HepG2 (cell line): Measurements from ENCODE around the gene SYNE1. TPM values are rescaled to one million over a fixed set of nuclear protein-coding genes. Genes with fewer than 3 reads are reported as not detected.

Source experiments
- ATAC-seq: fragments of 200-7000 bp; cut with Tn5 transposase; 3 replicates; pipeline ENCODE4 v1.9.1; 2020; ENCODE audit warnings: mild to moderate bottlenecking, moderate library complexity
- BruUV-seq: library from RNA; stranded (reverse); fragments of 400-500 nt; replicated peaks from 2 replicates; lab custom pipeline; 2021; lab: Mats Ljungman, UMichigan
- CTCF ChIA-PET: fragments of 300-600 bp; formaldehyde crosslinking; extraction: SDS; loops from one replicate; lab custom pipeline; 2021; ENCODE audit warnings: low total read pairs, inconsistent platforms, low intra/inter-chr PET ratio; lab: Yijun Ruan, JAX
- POLR2A ChIA-PET: fragments of 350-600 bp; sonication (Branson Sonifier 250); formaldehyde crosslinking; loops from one replicate; lab custom pipeline; 2020; ENCODE audit warnings: antibody characterized with exemption, inconsistent platforms; lab: Yijun Ruan, JAX
- DNase-seq: peaks from one replicate; pipeline ENCODE4 v3.0.0-alpha.2; 2015; ENCODE audit warnings: low spot score
- FAIRE-seq: peaks from 3 replicates; lab custom pipeline; 2011; peaks lifted over from hg19 to GRCh38; lab: Jason Lieb, UNC
- H2AFZ ChIP-seq: one replicate; pipeline ENCODE4 v1.6.1; 2011; ENCODE audit warnings: low read length, inconsistent platforms
- H3K27ac ChIP-seq: fragments of 300-600 bp; 3 replicates; pipeline ENCODE4 v1.8.0; 2011; ENCODE audit warnings: mixed run types, mild to moderate bottlenecking, mixed read lengths, low read length, inconsistent platforms; ENCODE audit not compliant: insufficient read depth; ENCODE audit errors: extremely low read length
- H3K27me3 ChIP-seq, 2 experiments: fragments of 200-600 bp in 1 of 2; 2 replicates in 1 of 2; 3 replicates in 1 of 2; pipeline versions ENCODE4 v1.6.0 to v1.8.0; 2011; ENCODE audit warnings: low read length in 2 of 2, mild to moderate bottlenecking in 2 of 2, moderate library complexity in 2 of 2, inconsistent platforms in 1 of 2; ENCODE audit not compliant: insufficient read depth in 2 of 2, control insufficient read depth in 1 of 2
- H3K36me3 ChIP-seq, 2 experiments: fragments of 200-600 bp in 1 of 2; replicated peaks in 1 of 2; 2 replicates in 1 of 2; 3 replicates in 1 of 2; pipeline versions ENCODE4 v1.5.1 to v1.8.0; 2011; ENCODE audit warnings: low read length in 2 of 2, inconsistent platforms in 1 of 2; ENCODE audit not compliant: insufficient read depth in 2 of 2, control insufficient read depth in 1 of 2
- H3K4me1 ChIP-seq: 2 replicates; pipeline ENCODE4 v1.5.1; 2012; ENCODE audit warnings: low read length, inconsistent platforms; ENCODE audit not compliant: insufficient read depth
- H3K4me2 ChIP-seq: 2 replicates; pipeline ENCODE4 v1.6.0; 2011; ENCODE audit warnings: low read depth, low read length, inconsistent platforms
- H3K4me3 ChIP-seq, 3 experiments: fragments of 200-600 bp in 1 of 3; sonication (generic), shearing (Covaris generic) in 1 of 3; replicated peaks in 1 of 3; 2 replicates each; pipeline ENCODE4 v1.5.1; 2011 to 2016; ENCODE audit warnings: low read length in 3 of 3, inconsistent platforms in 2 of 3, low read depth in 2 of 3, mild to moderate bottlenecking in 2 of 3, control low read depth in 1 of 3, mixed read lengths in 1 of 3; ENCODE audit not compliant: insufficient read depth in 1 of 3
- H3K79me2 ChIP-seq: one replicate; pipeline ENCODE4 v1.6.1; 2011; ENCODE audit warnings: low read length, inconsistent platforms; ENCODE audit not compliant: insufficient read depth
- H3K9ac ChIP-seq: 2 replicates; pipeline ENCODE4 v1.6.0; 2011; ENCODE audit warnings: mild to moderate bottlenecking, low read depth, low read length, inconsistent platforms; ENCODE audit not compliant: insufficient read depth
- H3K9me3 ChIP-seq: 2 replicates; pipeline ENCODE4 v1.5.1; 2012; ENCODE audit warnings: mild to moderate bottlenecking, low read length
- H4K20me1 ChIP-seq: 2 replicates; pipeline ENCODE4 v1.6.0; 2011; ENCODE audit warnings: inconsistent platforms, mild to moderate bottlenecking, low read length, moderate library complexity; ENCODE audit not compliant: insufficient read depth
- AFF4 ChIP-seq: sonication (generic); formaldehyde crosslinking; IDR thresholded peaks from 2 replicates; pipeline ENCODE4 v1.4.0; 2020; ENCODE audit warnings: missing genetic modification reagents
- ASH2L ChIP-seq: fragments of 300-600, 200-600 bp; sonication (generic); IDR thresholded peaks from 2 replicates; pipeline ENCODE4 v1.7.0; 2017; ENCODE audit warnings: low read depth, mild to moderate bottlenecking, moderate library complexity, mixed read lengths, low read length; ENCODE audit not compliant: insufficient read length
- DR1 ChIP-seq: sonication (generic); formaldehyde crosslinking; IDR thresholded peaks from 2 replicates; pipeline ENCODE4 v1.8.0; 2021; ENCODE audit warnings: mild to moderate bottlenecking, missing genetic modification reagents, inconsistent platforms
- ETV6 ChIP-seq: sonication (generic); formaldehyde crosslinking; conservative IDR thresholded peaks from 2 replicates; pipeline ENCODE4 v1.4.0; 2020; ENCODE audit warnings: missing genetic modification reagents
- FOXA3 ChIP-seq: IDR thresholded peaks from 2 replicates; pipeline ENCODE4 v1.6.1; 2016; ENCODE audit warnings: missing genetic modification reagents, missing compliant biosample characterization
- HNF4A ChIP-seq: sonication (generic); formaldehyde crosslinking; IDR thresholded peaks from 2 replicates; pipeline ENCODE4 v1.4.0; 2020; ENCODE audit warnings: missing genetic modification reagents
- IKZF1 ChIP-seq: fragments of 450-650 bp; IDR thresholded peaks from 2 replicates; pipeline ENCODE4 v1.7.1; 2016
- KMT2B ChIP-seq: IDR thresholded peaks from 2 replicates; pipeline ENCODE4 v1.6.1; 2016; ENCODE audit warnings: missing genetic modification reagents, missing compliant biosample characterization
- PCBP2 ChIP-seq: fragments of 200-400 bp; formaldehyde crosslinking; optimal IDR thresholded peaks from 2 replicates; pipeline ENCODE3; 2018; ENCODE audit warnings: low read length, low read depth; ENCODE audit not compliant: poor library complexity, severe bottlenecking
- PHF5A ChIP-seq: IDR thresholded peaks from one replicate; pipeline ENCODE4 v1.6.1; 2018; ENCODE audit warnings: low read depth, missing genetic modification reagents; ENCODE audit not compliant: unreplicated experiment
- POGZ ChIP-seq: sonication (generic); formaldehyde crosslinking; IDR thresholded peaks from 2 replicates; pipeline ENCODE4 v1.4.0; 2020; ENCODE audit warnings: mild to moderate bottlenecking, missing genetic modification reagents
- RARA ChIP-seq: IDR thresholded peaks from 2 replicates; pipeline ENCODE4 v1.6.1; 2016; ENCODE audit warnings: missing genetic modification reagents, missing compliant biosample characterization
- RORA ChIP-seq: sonication (generic); formaldehyde crosslinking; IDR thresholded peaks from 2 replicates; pipeline ENCODE4 v1.5.0; 2020; ENCODE audit warnings: mild to moderate bottlenecking, missing genetic modification reagents, moderate library complexity
- RXRB ChIP-seq: IDR thresholded peaks from 2 replicates; pipeline ENCODE4 v1.6.1; 2016; ENCODE audit warnings: borderline replicate concordance, missing genetic modification reagents, missing compliant biosample characterization
- ZFAT ChIP-seq: sonication (generic); formaldehyde crosslinking; conservative IDR thresholded peaks from 2 replicates; pipeline ENCODE4 v1.8.1; 2023; ENCODE audit warnings: missing genetic modification reagents, inconsistent platforms
- ZFP62 ChIP-seq: sonication (generic); formaldehyde crosslinking; IDR thresholded peaks from 2 replicates; pipeline ENCODE4 v1.4.0; 2020; ENCODE audit warnings: missing genetic modification reagents
- ZNF124 ChIP-seq: sonication (generic); formaldehyde crosslinking; IDR thresholded peaks from 2 replicates; pipeline ENCODE4 v1.4.0; 2020; ENCODE audit warnings: missing genetic modification reagents
- ZNF232 ChIP-seq: sonication (generic); formaldehyde crosslinking; IDR thresholded peaks from 2 replicates; pipeline ENCODE4 v1.4.0; 2020; ENCODE audit warnings: missing genetic modification reagents, borderline replicate concordance
- ZNF317 ChIP-seq: sonication (generic); formaldehyde crosslinking; IDR thresholded peaks from 2 replicates; pipeline ENCODE4 v1.5.0; 2020; ENCODE audit warnings: mild to moderate bottlenecking, missing genetic modification reagents
- ZNF788 ChIP-seq: sonication (generic); formaldehyde crosslinking; IDR thresholded peaks from 2 replicates; pipeline ENCODE4 v1.5.0; 2020; ENCODE audit warnings: mild to moderate bottlenecking, missing genetic modification reagents, borderline replicate concordance
- WGBS: methylation state at CpG from one replicate; pipeline ENCODE4 v1.1.6; 2017; ENCODE audit warnings: low lambda C conversion rate; 5-methylcytosine and 5-hydroxymethylcytosine counted together
- in situ Hi-C: cut with HindIII; loops from 2 replicates; pipeline ENCODE4 v1.10.0; 2017; ENCODE audit warnings: low pct_unique_long_range_greater_than_20kb; ENCODE audit not compliant: extremely low pct_ligation_motif_present
- intact Hi-C: fragments of 100-400 bp; cut with micrococcal nuclease; formaldehyde crosslinking; loops from one replicate; pipeline ENCODE4 v1.10.0; 2022; ENCODE audit not compliant: unreplicated experiment
- polyA plus RNA-seq, 8 experiments: library from polyadenylated mRNA; depleted of rRNA in 3 of 8; stranded (reverse) in 7 of 8; unstranded in 1 of 8; fragments of >200 nt; fragmentation: Illumina TruSeq in 4 of 8; extraction: Trizol in 4 of 8; gene quantifications; 2 replicates each; pipeline versions ENCODE4 v1.2.1 to v1.2.3, GENCODE V29; 2011 to 2016; ENCODE audit warnings: low read depth in 4 of 8, missing spikeins in 1 of 8, mixed read lengths in 1 of 8; ENCODE audit not compliant: insufficient read depth in 1 of 8
- total RNA-seq, 5 experiments: library from RNA; depleted of rRNA; stranded (reverse); fragments of >200 nt; fragmentation: Illumina TruSeq; extraction: Trizol; gene quantifications; 2 replicates each; pipeline ENCODE4 v1.2.3, GENCODE V29; 2016; ENCODE audit warnings: low read depth in 1 of 5

The SYNE1 gene
- total and polyA plus RNA-seq, 2 of the 13 experiments (the other 11 are each of a cell fraction or from before 2014, with no cell fraction given), result 5.5 to 15.9 TPM

DNA sequence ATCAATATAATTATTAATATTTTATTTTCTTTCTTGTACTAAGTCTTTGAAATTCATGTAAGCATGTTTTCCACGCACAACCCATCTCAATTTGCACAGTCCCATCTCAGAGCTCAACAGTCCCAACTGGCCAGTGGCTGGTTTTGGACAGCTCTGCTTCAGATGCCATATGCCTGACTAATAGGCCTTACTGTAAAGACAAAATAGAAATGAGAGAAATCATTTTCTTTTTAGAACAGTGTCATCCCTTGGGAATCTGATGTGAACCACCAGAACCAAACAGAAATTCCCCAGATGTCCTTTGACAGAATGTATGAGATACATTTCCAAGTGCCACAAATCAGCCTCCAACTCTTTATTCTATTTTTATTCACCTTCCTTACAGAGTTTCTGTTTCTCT, 490.8 kb downstream of the SYNE1 start:
- H3K9ac ChIP-seq, result no peak overlapping the region
- FAIRE-seq (no peak), ATAC-seq (no peak), DNase-seq (no peak)
- BruUV-seq, result no TSS peak
- CTCF ChIA-PET, result no interaction called here
- H3K36me3 ChIP-seq, result no peaks in the 10 kb centered on the region; a peak in 1 of 5 replicates
- intact Hi-C loops (no loop called here), in situ Hi-C loops (no loop called here)
- H3K27me3 ChIP-seq, result no peaks in the 10 kb centered on the region
- TF ChIP-seq ZNF317 (no peak), POGZ (CRISPR knock-in tag) (no peak), FOXA3 (CRISPR knock-in tag) (no peak), IKZF1 (no peak), ASH2L (no peak), PCBP2 (no peak), DR1 (CRISPR knock-in tag) (no peak), RORA (CRISPR knock-in tag) (no peak), ZNF232 (CRISPR knock-in tag) (no peak)
- no peaks in the 10 kb centered on the region for H3K9me3 ChIP-seq
- no peak overlapping the region for H3K4me2 ChIP-seq
- no peaks in the 10 kb centered on the region for H4K20me1 ChIP-seq
- 100% methylated on average over 1 of the region's 1 CpG for WGBS
- no peak overlapping the region for H3K27ac ChIP-seq
- no peak overlapping the region for H2AFZ ChIP-seq
- no peak overlapping the region for H3K4me3 ChIP-seq
- H3K4me1 ChIP-seq, result peaks cover 19% of the 10 kb centered on the region
- no peaks in the 10 kb centered on the region for H3K79me2 ChIP-seq
- POLR2A ChIA-PET, result no interaction called here

DNA sequence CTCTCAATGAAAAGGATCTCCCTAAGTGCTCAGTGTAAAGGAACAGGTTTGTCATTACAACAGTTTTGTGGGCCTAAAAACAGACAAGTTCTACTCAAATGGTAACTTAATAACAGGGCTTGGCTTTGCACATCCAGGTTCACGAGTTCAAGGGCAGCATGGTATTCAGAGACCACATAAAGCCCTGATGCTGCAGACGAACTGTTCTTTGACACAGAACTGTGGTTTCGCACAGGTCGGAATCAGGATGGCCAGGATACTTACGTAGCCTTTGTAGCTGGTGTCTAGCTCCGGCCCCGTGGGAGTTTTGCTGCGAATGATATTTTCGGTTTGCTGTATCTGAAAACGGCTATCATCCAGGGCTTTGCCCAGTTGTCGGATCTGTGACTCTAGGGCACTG, 493.8 kb downstream of the SYNE1 start:
- ATAC-seq, result peak; percentile 62
- H3K4me2 ChIP-seq, result no peak overlapping the region
- no peaks in the 10 kb centered on the region for H3K36me3 ChIP-seq
- ChIA-PET CTCF (no interaction called here), POLR2A (interaction anchor here (0.6 kb wide), 1 partner anchor 237 kb away, joined by 3 read pairs; no protein-coding TSS in a partner anchor)
- no peak overlapping the region for H3K27ac ChIP-seq
- no peak overlapping the region for H3K9ac ChIP-seq
- H3K4me1 ChIP-seq, result peaks cover 19% of the 10 kb centered on the region
- no peak overlapping the region for H2AFZ ChIP-seq
- peak; percentile 25 for DNase-seq
- H3K27me3 ChIP-seq, result no peaks in the 10 kb centered on the region
- peak; percentile 23 for FAIRE-seq
- no peak overlapping the region for H3K4me3 ChIP-seq
- no peaks in the 10 kb centered on the region for H3K9me3 ChIP-seq
- intact Hi-C loops (no loop called here), in situ Hi-C loops (no loop called here)
- 82% methylated on average over 11 of the region's 11 CpGs for WGBS
- no TSS peak for BruUV-seq
- no peaks in the 10 kb centered on the region for H3K79me2 ChIP-seq
- no peaks in the 10 kb centered on the region for H4K20me1 ChIP-seq
- no peak for TF ChIP-seq RXRB (CRISPR knock-in tag)
- TF ChIP-seq HNF4A (CRISPR knock-in tag), result 0 out of 2 replicates have a peak, but pooled peaks have one; percentile 24
- no peak for TF ChIP-seq ETV6 (CRISPR knock-in tag)
- TF ChIP-seq ZNF124, result no peak
- TF ChIP-seq AFF4 (CRISPR knock-in tag), result no peak
- no peak for TF ChIP-seq PHF5A (CRISPR knock-in tag)
- peak; percentile 44; the same call in 1 of the 2 replicates for TF ChIP-seq RARA
- TF ChIP-seq ZFP62, result no peak
- no peak for TF ChIP-seq ZNF788 (CRISPR knock-in tag)
- no peak for TF ChIP-seq ZFAT
- no peak for TF ChIP-seq KMT2B (CRISPR knock-in tag)
